ENCODE measurements around the gene SMARCAD1.

- TF ChIP-seq, protein P1, sequence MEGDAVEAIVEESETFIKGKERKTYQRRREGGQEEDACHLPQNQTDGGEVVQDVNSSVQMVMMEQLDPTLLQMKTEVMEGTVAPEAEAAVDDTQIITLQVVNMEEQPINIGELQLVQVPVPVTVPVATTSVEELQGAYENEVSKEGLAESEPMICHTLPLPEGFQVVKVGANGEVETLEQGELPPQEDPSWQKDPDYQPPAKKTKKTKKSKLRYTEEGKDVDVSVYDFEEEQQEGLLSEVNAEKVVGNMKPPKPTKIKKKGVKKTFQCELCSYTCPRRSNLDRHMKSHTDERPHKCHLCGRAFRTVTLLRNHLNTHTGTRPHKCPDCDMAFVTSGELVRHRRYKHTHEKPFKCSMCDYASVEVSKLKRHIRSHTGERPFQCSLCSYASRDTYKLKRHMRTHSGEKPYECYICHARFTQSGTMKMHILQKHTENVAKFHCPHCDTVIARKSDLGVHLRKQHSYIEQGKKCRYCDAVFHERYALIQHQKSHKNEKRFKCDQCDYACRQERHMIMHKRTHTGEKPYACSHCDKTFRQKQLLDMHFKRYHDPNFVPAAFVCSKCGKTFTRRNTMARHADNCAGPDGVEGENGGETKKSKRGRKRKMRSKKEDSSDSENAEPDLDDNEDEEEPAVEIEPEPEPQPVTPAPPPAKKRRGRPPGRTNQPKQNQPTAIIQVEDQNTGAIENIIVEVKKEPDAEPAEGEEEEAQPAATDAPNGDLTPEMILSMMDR (conservative IDR thresholded peaks at IDR 0.05; ENCODE audit: low read depth in 2 of 2) = 0 out of 4 replicates have a peak, but pooled peaks of 1 of the 2 experiments have one; percentile 13
- TF ChIP-seq POLR2AphosphoS5 (IDR thresholded peaks at IDR 0.05; ENCODE audit: low read depth) = no peak
- no peak for TF ChIP-seq EZH2 (IDR thresholded peaks at IDR 0.05; ENCODE audit: low read depth, unreplicated experiment)
- no peak for TF ChIP-seq EZH2phosphoT487 (IDR thresholded peaks at IDR 0.05; ENCODE audit: unreplicated experiment)
- no peak for TF ChIP-seq STAT1 (IDR thresholded peaks at IDR 0.05; ENCODE audit: unreplicated experiment)
- TF ChIP-seq NANOG (IDR thresholded peaks at IDR 0.05; ENCODE audit: borderline replicate concordance) = no peak
- no peak for TF ChIP-seq JUNB (IDR thresholded peaks at IDR 0.05; ENCODE audit: unreplicated experiment)
- TF ChIP-seq ZNF114 (CRISPR knock-in tag; IDR thresholded peaks at IDR 0.05) = no peak
Measured at GRCh38 chr4:94290245-94290644, 82.6 kb downstream of the SMARCAD1 start.

All from GM23338 (cell line).